GM19023 (cell line): ENCODE measurements around the gene CABLES1.
A peak's percentile ranks its signal among the peaks of the same experiment; 100 is the strongest.
"Not testable (repeated sequence)": the region's sequence is repeated elsewhere in the genome, so short reads cannot be mapped to it uniquely, and the experiment has no call there.

Source experiments
- ATAC-seq: cut with Tn5 transposase; IDR thresholded peaks from one replicate; pipeline ENCODE4 v1.9.1; 2021; ENCODE audit warnings: mild to moderate bottlenecking, moderate library complexity; ENCODE audit not compliant: unreplicated experiment

Gene CABLES1

DNA sequence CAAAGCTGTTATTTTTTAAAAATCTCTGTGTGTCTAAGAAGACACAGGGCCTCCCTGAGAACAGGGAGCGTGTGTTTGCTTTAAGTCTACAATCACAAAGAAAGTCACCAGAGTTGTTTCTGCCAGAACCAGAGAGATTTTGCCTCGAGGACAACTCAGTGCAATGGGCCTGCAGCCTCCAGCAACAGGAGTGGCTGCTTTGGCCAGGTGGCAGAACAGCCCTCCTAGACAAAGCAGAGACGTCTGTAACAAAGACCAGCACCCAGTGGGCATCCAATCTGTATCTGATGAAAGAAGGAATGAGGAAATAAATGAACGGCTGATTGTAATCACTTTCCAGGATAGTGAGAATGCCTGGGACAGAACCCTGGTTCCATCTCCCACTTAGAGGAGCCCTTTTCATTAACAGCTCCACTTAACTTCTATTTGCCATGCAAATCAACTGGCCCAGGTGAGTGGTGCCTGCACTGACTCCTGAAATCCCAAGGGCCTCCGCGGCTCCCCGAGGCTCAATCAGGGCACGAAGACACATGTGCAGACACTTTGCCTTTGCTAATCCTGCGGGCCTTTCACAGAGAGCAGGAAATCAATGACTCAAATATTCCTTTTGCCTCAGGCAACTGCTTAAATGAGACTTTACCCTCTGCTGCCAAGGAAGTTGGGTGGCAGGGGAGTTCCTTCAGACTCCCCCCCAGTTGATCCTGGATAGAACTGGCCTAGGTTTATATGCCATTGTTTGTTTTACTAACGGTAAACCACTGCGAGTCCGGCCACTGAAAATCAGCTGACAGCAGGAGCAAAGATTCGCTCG lies 146.5 kb downstream of the CABLES1 start:
- ATAC-seq = no peak

DNA sequence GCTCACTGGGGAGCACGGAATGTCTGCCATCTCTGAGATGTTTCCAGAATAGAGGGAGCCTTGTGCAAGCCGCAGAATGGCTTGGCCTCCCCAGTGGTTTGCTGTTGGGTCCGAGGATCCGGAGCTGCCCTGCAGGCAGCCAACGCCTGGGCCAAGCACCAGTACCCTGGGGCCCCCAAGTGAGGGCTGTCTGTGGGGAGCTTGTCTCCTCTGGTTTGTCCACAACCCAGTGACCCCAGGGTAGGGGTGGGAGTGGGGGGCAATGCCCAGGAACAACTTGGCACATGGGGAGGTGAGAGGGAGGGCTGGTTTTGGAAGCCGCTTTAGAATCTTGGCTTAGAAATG lies 147.1 kb downstream of the CABLES1 start:
- no peak for ATAC-seq

DNA sequence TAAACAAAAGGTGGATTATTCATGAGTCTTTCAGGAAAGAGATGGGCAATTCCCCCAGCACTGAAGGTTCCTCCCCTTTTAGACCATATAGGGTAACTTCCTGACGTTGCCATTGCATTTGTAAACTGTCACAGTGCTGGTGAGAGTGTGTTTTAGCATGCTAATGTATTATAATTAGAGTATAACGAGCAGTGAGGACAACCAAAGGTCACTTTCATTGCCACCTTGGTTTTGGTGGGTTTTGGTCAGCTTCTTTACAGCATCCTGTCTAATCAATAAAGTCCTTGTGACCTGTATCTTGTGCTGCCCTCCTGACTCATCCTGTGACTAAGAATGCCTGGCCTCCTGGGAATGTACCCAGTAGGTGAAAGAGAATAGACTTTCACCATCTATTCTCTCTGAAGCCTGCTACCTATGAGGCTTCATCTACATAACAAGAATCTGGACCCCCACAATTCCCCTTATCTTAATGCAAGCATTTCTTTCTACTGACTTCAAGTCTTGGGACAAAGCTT lies 148.7 kb downstream of the CABLES1 start:
- peak; percentile 81 for ATAC-seq

DNA sequence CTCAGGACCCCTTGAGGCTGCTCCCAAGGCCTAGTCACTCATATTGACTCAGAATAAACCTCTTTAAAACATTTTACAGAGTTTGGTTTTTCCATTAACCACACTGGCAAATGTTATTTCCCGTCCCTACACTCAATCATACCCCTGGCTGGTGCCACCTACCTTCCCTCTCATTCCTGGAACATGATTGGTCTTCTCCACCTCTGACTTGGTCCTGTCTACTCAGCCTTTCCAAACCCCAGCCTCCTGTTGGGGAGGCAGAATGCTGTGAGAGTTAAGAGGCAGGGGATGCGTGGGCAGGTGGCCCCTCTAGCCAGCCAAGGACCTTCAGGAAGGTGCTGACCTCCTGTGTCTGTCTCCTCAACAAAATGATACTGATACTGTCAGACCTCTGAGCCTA lies 149.3 kb downstream of the CABLES1 start:
- no peak for ATAC-seq

DNA sequence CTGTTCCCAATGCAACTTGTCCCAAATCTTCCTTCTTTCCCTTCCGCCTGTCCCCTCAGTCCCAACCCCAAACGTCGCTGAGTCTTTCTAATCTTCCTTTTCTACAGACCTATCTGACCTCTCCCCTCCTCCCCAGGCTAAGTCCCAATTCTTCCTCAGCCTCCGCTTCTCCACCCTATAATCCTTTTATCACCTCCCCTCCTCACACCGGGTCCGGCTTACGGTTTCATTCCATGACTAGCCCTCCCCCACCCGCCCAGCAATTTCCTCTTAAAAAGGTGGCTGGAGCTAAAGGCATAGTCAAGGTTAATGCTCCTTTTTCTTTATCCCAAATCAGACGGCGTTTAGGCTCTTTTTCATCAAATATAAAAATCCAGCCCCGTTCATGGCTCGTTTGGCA lies 150.3 kb downstream of the CABLES1 start:
- ATAC-seq = not testable (repeated sequence)

DNA sequence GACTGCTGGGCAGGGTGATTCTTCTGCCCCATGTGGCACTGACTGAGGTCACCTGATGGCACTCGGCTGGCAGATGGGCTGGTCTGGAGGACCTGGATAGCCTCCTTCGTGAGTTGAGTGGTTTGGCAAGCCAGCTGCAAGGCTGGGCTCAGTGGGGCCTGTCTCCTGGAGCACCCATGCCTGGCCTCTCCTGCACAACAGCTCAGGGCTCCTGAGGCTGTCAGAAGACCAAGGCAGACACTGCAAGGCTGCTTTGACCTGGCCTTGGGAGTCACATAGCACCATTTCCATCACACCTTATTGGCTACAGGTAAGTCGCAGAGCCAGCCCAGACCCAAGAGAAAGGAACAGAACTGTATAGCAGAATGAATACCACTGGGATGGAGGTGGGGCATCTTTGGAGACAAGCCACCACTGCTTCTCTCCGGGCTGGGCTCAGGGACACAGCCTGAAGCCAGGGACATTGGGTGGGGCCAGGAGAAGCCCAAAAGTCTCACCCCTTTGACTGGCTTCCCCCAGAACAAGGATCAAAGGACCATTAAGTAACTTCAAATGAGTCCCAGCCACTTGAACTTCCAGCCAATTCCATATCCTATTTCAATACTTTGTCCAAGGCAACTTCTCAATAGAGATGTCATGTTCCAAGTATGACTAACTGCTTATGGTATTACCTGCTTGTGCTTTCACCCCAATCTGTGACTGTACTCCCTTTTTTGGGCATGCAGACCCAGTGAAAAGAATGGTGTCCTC lies 156.3 kb downstream of the CABLES1 start:
- ATAC-seq = no peak

DNA sequence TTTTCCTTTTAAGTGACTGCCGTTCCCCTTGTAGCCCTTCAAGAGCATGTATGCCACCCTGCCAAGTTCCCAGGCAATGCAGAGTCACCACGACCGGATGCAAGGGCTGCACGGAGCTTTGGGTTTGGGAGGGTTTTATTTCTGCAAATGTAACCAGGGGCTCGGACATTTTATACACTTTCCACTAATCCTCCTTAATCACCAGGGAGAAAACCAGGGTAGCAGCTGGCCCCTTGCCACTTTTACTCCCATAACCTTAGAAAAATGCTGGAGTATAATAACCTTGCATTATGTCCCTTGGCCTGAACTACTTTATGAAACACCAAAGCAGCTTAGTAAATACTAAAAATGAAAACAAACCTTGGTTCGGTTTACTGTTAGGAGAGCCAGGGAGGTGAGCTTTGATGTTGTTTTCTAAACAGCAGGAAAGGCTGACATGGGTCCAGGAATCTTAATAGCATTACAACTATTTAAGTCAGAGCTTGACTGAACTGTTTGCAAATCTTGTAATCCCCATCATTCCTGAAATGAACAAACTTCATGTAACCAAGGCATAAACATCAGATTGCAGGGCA lies 165.0 kb downstream of the CABLES1 start:
- ATAC-seq = no peak

DNA sequence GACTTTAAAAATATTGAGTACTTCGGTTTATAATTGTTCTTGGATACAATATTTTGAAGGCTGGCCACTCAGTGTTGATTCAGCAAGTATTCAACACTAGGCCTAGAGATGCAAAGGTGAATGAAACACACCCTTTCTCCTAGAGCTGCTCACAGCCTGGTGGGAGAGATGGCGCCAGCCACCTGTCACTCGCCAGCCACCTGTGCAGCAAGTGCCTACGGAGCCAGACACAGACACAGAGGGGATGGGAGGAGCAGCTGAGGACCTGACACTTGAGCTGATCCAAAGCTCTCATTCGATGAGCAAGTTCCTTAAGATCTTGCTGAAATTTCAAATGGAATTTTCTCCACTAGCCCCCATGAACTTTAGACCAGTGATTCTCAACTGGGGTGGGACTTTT lies 166.7 kb downstream of the CABLES1 start:
- ATAC-seq = no peak

DNA sequence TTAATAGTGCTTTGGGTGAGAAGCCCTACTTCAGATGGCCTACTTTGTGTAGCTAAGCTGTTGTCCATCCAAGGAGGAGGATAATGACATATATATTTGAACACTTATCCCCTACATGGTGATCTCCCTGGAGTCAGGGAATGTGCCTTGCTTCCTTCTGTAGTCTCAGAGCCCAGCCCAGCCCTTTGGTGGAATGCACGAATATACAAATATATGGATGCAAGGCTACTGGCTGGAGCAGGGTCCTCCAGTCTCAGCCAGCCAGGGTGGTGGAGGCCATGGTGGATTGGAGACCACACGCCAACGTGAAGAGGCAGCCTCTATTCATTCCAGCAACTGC lies 167.2 kb downstream of the CABLES1 start:
- no peak for ATAC-seq

DNA sequence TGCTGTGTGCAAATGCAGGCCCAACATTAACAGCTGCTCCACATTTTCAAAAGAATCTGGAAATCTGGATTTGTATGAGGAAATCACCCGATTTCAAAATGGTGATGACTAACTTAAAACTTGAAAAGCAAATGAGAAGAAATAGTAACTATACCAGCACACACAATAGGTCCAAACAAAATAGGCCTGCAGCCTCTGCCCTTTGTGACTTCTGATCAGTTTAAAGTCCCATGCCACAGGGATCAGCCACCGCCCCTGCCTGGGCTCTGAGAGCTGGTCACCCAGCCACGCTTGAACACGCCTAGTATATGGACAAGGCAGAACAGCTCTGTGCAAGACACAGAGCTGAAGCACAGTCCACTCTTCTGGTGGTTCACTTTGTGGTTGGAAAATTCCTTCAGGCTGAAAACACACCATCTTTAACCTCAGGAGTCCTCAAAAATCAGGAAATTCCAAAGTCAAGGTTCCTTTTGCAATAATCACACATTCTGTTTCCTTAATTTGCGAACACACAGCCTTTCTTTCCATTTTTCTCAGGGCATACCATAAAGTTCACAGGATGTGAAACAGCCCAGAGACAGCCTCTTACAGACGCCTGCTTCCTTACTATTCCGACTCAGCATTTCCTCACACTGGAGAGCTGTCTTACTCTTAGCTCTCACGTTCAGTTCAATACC lies 167.7 kb downstream of the CABLES1 start:
- no peak for ATAC-seq

DNA sequence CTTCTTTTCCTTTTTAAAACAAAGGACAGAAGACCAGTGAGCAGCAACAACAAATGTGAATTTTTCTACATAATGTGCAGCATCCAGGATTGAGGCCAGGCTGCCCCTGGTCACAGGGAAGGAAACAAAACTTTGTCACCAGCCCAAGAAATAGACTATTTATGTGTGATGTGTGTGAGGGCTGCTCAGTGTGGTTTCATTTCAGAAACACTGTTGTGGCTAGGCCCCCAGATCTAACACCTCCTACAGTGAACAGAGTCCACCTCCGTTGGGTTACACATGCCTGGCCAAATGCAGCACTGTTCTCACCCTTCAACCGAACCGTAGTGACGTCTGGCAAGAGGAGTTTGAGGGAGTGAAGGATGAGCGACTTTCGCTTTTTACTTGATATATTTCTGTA lies 171.5 kb downstream of the CABLES1 start:
- peak; percentile 77 for ATAC-seq

DNA sequence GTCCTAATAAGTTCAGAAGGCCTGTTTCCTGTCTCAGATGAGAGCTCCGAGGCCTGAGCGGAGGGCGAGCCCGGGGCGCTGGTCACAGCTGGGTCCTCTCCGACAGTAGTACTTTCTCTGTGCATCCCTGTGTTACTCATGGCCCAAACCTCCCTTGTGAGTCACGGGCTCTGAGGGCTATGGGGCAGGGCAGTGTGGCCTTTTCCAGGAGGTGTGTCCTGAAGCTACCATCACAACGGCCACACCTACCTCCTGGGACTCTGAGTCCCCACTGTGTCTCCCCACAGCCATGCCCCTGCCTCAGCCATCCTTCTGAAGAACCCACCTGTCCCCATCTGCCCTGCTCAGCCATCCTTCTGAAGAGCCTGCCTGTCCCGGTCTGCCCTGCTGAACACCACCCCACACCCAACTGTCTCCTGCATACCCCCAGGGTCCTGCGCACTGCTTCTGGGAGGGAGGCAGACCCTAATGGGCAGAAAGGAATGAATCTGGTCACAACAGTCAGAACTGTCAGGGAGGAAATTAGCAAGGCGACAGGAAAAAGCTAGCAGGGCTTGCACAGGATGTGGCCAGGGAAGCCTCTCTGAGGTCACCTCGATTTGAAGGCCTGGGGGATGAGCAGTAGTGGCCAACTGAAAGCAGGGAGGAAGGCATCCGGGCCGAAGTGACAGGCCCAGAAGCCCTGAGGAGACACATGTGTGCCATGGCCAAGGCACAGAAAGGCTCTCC lies 172.4 kb downstream of the CABLES1 start:
- no peak for ATAC-seq
